HG03575 (cell line): ENCODE measurements around the gene ADAMTS18.

Experiments used
- ATAC-seq: cut with Tn5 transposase; IDR thresholded peaks from one replicate; pipeline ENCODE4 v1.9.1; 2021; ENCODE audit not compliant: unreplicated experiment, insufficient number of reproducible peaks, low FRiP score; ENCODE audit errors: extremely low read depth

Gene ADAMTS18

GRCh38 chr16:77399546-77399945, 35.3 kb downstream of the ADAMTS18 start:
- no peak for ATAC-seq

GRCh38 chr16:77399066-77399465, 35.8 kb downstream of the ADAMTS18 start:
- no peak for ATAC-seq

GRCh38 chr16:77398495-77398894, 36.3 kb downstream of the ADAMTS18 start:
- no peak for ATAC-seq

- no peak for ATAC-seq
Observed at GRCh38 chr16:77396461-77396860, 38.4 kb downstream of the ADAMTS18 start.

GRCh38 chr16:77394699-77395098, 40.1 kb downstream of the ADAMTS18 start:
- no peak for ATAC-seq

GRCh38 chr16:77393955-77394354, 40.9 kb downstream of the ADAMTS18 start:
- ATAC-seq = no peak

- ATAC-seq = no peak
Observed at GRCh38 chr16:77387815-77388209, 47.0 kb downstream of the ADAMTS18 start.

- ATAC-seq = no peak
Observed at GRCh38 chr16:77386831-77387814, 47.7 kb downstream of the ADAMTS18 start.

- ATAC-seq = no peak
Observed at GRCh38 chr16:77385481-77385880, 49.4 kb downstream of the ADAMTS18 start.

GRCh38 chr16:77383606-77384187, 51.1 kb downstream of the ADAMTS18 start:
- no peak for ATAC-seq

- ATAC-seq = no peak
Observed at GRCh38 chr16:77376358-77376757, 58.5 kb downstream of the ADAMTS18 start.

GRCh38 chr16:77375396-77375795, 59.4 kb downstream of the ADAMTS18 start:
- ATAC-seq = no peak

- ATAC-seq = no peak
Observed at GRCh38 chr16:77374384-77374783, 60.5 kb downstream of the ADAMTS18 start.

- no peak for ATAC-seq
Observed at GRCh38 chr16:77373726-77374125, 61.1 kb downstream of the ADAMTS18 start.

GRCh38 chr16:77364770-77365169, 70.1 kb downstream of the ADAMTS18 start:
- ATAC-seq = no peak

GRCh38 chr16:77359065-77359502, 75.8 kb downstream of the ADAMTS18 start:
- no peak for ATAC-seq

- ATAC-seq = no peak
Observed at GRCh38 chr16:77353587-77354263, 81.1 kb downstream of the ADAMTS18 start.

GRCh38 chr16:77344341-77344740, 90.5 kb downstream of the ADAMTS18 start:
- no peak for ATAC-seq

- no peak for ATAC-seq
Observed at GRCh38 chr16:77336637-77337036, 98.2 kb downstream of the ADAMTS18 start.
